Activated naive CD8-positive, alpha-beta T cell treated with anti-CD3 and anti-CD28 coated beads, Interleukin-2, amount 10 ng/mL, durations not matched to agents 7 days and 5 days (primary cell): Measurements from ENCODE around the gene CEP76. TPM values are rescaled to one million over a fixed set of nuclear protein-coding genes. Genes with fewer than 3 reads are reported as not detected.
A peak's percentile ranks its signal among the peaks of the same experiment; 100 is the strongest.

Experiments used
- ATAC-seq: fragments of 150-1000 bp; cut with Tn5 transposase; one replicate; pipeline ENCODE4 v1.10.0; 2021; ENCODE audit warnings: low read depth, moderate library complexity
- POLR2A ChIA-PET: fragments of 350-600 bp; sonication (Branson Sonifier 250); formaldehyde crosslinking; loops from one replicate; lab custom pipeline; 2021; ENCODE audit warnings: antibody characterized with exemption; lab: Charles Lee
- DNase-seq: peaks from one replicate; pipeline ENCODE4 v3.0.0; 2021
- H3K27ac Mint-ChIP-seq: one replicate; pipeline ENCODE4 v1.8.0; 2022; ENCODE audit warnings: mild to moderate bottlenecking, mixed read lengths
- H3K27me3 Mint-ChIP-seq: one replicate; pipeline ENCODE4 v1.8.0; 2022; ENCODE audit warnings: mild to moderate bottlenecking, moderate library complexity, mixed read lengths
- H3K36me3 Mint-ChIP-seq: one replicate; pipeline ENCODE4 v1.8.0; 2021; ENCODE audit warnings: mild to moderate bottlenecking, mixed read lengths
- H3K4me1 Mint-ChIP-seq: one replicate; pipeline ENCODE4 v1.8.0; 2021; ENCODE audit warnings: mixed read lengths
- H3K4me3 Mint-ChIP-seq: one replicate; pipeline ENCODE4 v1.8.0; 2022; ENCODE audit warnings: mild to moderate bottlenecking, moderate library complexity, mixed read lengths
- H3K9me3 Mint-ChIP-seq: one replicate; pipeline ENCODE4 v1.8.0; 2021; ENCODE audit warnings: mixed read lengths
- total RNA-seq, 2 experiments: library from RNA; stranded (reverse); gene quantifications; one replicate each; pipeline ENCODE4 v1.2.3, GENCODE V29; 2021

The CEP76 gene
- total RNA-seq, 2 experiments from 2014 or later = 12.4 to 14.4 TPM

- Mint-ChIP-seq H3K27ac (no peak overlapping the region), H3K27me3 (no peaks in the 10 kb centered on the region), H3K4me3 (no peak overlapping the region), H3K36me3 (no peaks in the 10 kb centered on the region), H3K9me3 (no peaks in the 10 kb centered on the region), H3K4me1 (no peaks in the 10 kb centered on the region)
- no peak for ATAC-seq
- DNase-seq = no peak
- POLR2A ChIA-PET = no interaction called here
Observed at GRCh38 chr18:12741351-12741750, 38.8 kb upstream of the CEP76 start.

- Mint-ChIP-seq H3K27me3 (peaks cover 3% of the 10 kb centered on the region), H3K27ac (no peak overlapping the region), H3K36me3 (no peaks in the 10 kb centered on the region), H3K9me3 (no peaks in the 10 kb centered on the region), H3K4me3 (no peak overlapping the region), H3K4me1 (no peaks in the 10 kb centered on the region)
- DNase-seq (no peak), ATAC-seq (no peak)
- POLR2A ChIA-PET = no interaction called here
Observed at GRCh38 chr18:12737243-12737902, 34.9 kb upstream of the CEP76 start.

- DNase-seq = peak; percentile 41
- Mint-ChIP-seq H3K9me3 (no peaks in the 10 kb centered on the region), H3K27ac (no peak overlapping the region), H3K4me1 (peaks cover 2% of the 10 kb centered on the region), H3K36me3 (peaks cover 8% of the 10 kb centered on the region), H3K27me3 (no peaks in the 10 kb centered on the region), H3K4me3 (no peak overlapping the region)
- peak; percentile 47 for ATAC-seq
- POLR2A ChIA-PET = interaction anchor here (1.6 kb wide), 1 partner anchor 208 kb away, joined by 7 read pairs; no protein-coding TSS in a partner anchor
Observed at GRCh38 chr18:12726774-12727550, 24.4 kb upstream of the CEP76 start.

DNA sequence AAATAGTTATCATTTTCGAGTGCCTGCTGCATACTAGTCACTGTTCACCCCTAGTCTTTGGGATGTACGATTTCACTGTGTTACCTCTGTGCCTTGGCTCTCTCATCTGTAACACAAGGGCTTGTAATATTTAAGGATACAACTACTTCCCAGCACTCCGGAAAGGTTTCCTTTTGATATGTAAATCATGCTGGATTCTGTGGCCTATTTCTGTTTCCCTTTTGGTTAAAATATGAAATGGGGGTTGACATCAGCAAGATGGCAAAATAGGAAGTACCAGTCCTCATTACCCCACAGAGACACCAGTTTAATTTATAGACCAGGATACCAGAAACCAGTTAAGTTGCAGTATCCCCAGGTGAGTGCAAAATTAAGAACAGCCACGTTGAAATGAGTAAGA is 23.8 kb upstream of the CEP76 start:
- Mint-ChIP-seq H3K9me3 (no peaks in the 10 kb centered on the region), H3K27me3 (no peaks in the 10 kb centered on the region), H3K36me3 (peaks cover 11% of the 10 kb centered on the region), H3K4me1 (peaks cover 5% of the 10 kb centered on the region), H3K4me3 (no peak overlapping the region), H3K27ac (no peak overlapping the region)
- POLR2A ChIA-PET = interaction anchor here (1.6 kb wide), 1 partner anchor 208 kb away, joined by 7 read pairs; no protein-coding TSS in a partner anchor
- DNase-seq (no peak), ATAC-seq (no peak)

- Mint-ChIP-seq H3K27me3 (no peaks in the 10 kb centered on the region), H3K4me3 (no peak overlapping the region), H3K36me3 (peaks cover 13% of the 10 kb centered on the region), H3K9me3 (no peaks in the 10 kb centered on the region), H3K27ac (no peak overlapping the region), H3K4me1 (peaks cover 8% of the 10 kb centered on the region)
- DNase-seq (no peak), ATAC-seq (no peak)
- POLR2A ChIA-PET = no interaction called here
Observed at GRCh38 chr18:12722731-12723130, 20.2 kb upstream of the CEP76 start.

DNA sequence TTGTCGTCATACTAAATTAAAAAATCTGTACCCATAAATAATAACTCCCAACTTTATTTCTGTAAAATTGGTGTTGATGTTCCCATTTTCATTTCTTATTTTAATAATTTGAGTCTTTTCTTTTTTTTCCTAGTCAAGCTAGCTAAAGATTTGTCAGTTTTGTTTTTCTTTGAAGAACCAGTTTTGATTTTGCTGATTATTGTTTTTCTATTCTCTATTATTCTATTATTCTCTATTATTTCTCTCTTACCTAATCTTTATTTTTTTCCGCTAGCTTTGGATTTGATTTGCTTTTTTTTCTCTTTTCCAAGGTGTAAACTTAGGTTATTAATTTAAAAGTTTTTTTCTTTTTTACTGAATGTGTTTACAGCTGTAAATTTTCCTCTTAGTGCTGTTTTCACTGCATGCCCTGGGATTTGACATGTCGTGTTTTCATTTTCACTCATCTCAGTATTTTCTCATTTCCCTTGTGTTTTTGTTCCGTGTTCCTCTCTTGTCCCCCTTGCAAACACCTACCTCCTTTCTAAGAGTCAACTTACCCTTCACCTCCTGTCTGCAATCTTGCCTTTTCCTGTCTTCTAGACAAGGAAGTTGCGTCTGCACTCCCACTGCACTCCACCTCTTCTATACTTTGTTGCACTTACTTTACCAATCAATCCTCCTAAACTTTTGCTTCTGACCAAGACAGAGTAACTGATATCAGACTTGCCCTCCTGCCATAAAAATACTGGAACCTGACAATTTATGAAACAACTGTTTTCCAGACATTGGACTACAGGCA is 19.2 kb upstream of the CEP76 start:
- H3K4me1 Mint-ChIP-seq = peaks cover 10% of the 10 kb centered on the region
- POLR2A ChIA-PET = no interaction called here
- no peak overlapping the region for H3K4me3 Mint-ChIP-seq
- peak overlapping the region; percentile 49 for H3K27ac Mint-ChIP-seq
- ATAC-seq (no peak), DNase-seq (no peak)
- peaks cover 18% of the 10 kb centered on the region for H3K36me3 Mint-ChIP-seq
- no peaks in the 10 kb centered on the region for H3K27me3 Mint-ChIP-seq
- no peaks in the 10 kb centered on the region for H3K9me3 Mint-ChIP-seq

DNA sequence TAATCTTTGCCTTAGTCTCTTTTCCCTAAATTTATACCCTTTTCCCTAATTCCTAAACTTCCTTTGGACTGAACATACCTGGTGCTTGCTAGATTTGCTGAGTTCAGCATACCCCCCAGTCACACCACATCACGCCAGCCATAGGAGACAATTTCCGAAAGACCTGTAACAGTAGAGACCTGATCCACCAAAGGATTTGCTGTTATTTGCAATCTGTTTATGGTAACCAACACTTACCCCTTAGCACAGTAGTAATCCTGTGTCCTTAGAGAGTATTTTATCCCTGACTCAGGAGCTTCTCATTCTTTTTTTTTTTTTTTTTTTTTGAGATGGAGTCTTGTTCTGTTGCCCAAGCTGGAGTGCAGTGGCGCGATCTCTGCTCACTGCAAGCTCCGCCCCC is 8.9 kb upstream of the CEP76 start:
- ATAC-seq (no peak), DNase-seq (no peak)
- peaks cover 23% of the 10 kb centered on the region for H3K36me3 Mint-ChIP-seq
- H3K9me3 Mint-ChIP-seq = no peaks in the 10 kb centered on the region
- H3K4me3 Mint-ChIP-seq = no peak overlapping the region
- POLR2A ChIA-PET = interaction anchor here (1.1 kb wide), 1 partner anchor 9 kb away, joined by 3 read pairs; the partner anchor contains the start of genes CEP76 and PSMG2
- H3K27me3 Mint-ChIP-seq = no peaks in the 10 kb centered on the region
- H3K27ac Mint-ChIP-seq = no peak overlapping the region
- peaks cover 7% of the 10 kb centered on the region for H3K4me1 Mint-ChIP-seq

- POLR2A ChIA-PET = interaction anchor here (0.6 to 3.3 kb wide), 4 partner anchors 11 to 338 kb away, joined by 3 to 18 read pairs (median 11); partner anchors contain the start of genes AFG3L2 and PTPN2
- peaks cover 38% of the 10 kb centered on the region for H3K4me1 Mint-ChIP-seq
- peaks cover 19% of the 10 kb centered on the region for H3K36me3 Mint-ChIP-seq
- no peaks in the 10 kb centered on the region for H3K27me3 Mint-ChIP-seq
- H3K4me3 Mint-ChIP-seq = peak overlapping the region; percentile 87
- H3K27ac Mint-ChIP-seq = peak overlapping the region; percentile 95
- ATAC-seq (no peak), DNase-seq (no peak)
- H3K9me3 Mint-ChIP-seq = no peaks in the 10 kb centered on the region
Observed at GRCh38 chr18:12703664-12704063, 1.1 kb upstream of the CEP76 start.

- DNase-seq = no peak
- Mint-ChIP-seq H3K9me3 (no peaks in the 10 kb centered on the region), H3K4me1 (peaks cover 38% of the 10 kb centered on the region), H3K36me3 (peaks cover 22% of the 10 kb centered on the region), H3K27ac (peak overlapping the region; percentile 95), H3K27me3 (no peaks in the 10 kb centered on the region), H3K4me3 (peak overlapping the region; percentile 87)
- POLR2A ChIA-PET = interaction anchor here (1.0 to 3.3 kb wide), 9 partner anchors 8 to 328 kb away, joined by 3 to 18 read pairs (median 3); partner anchors contain the start of genes AFG3L2 and PTPN2
- ATAC-seq = peak; percentile 59
Observed at GRCh38 chr18:12703096-12703567, 609 bp upstream of the CEP76 start.

- Mint-ChIP-seq H3K4me1 (peaks cover 37% of the 10 kb centered on the region), H3K27me3 (no peaks in the 10 kb centered on the region), H3K27ac (peak overlapping the region; percentile 95), H3K36me3 (peaks cover 14% of the 10 kb centered on the region), H3K9me3 (no peaks in the 10 kb centered on the region), H3K4me3 (peak overlapping the region; percentile 87)
- POLR2A ChIA-PET = interaction anchor here (0.6 to 3.3 kb wide), 3 partner anchors 182 to 290 kb away, joined by 3 to 16 read pairs (median 7); partner anchors contain the start of genes CEP192 and PTPN2
- DNase-seq = no peak
- ATAC-seq = no peak
Observed at GRCh38 chr18:12701161-12701560, 1.4 kb downstream of the CEP76 start.

DNA sequence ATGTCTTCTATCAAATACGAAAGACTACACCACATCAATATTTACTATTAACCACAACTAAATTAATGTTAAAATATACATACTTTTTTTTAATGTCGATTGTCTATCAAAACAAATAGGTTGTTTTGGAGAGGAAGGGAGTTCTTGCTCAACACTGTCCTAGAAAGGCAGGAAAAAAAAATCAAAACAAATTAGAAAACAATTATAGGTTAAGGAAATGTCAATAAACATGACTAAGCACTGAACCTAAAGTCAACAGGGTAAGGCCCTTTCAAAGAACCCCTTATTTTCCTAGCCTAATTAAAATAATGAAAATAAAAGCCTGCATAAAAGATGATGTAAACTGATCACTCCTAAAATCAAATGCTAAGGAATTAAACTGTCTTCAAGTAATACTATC is 2.8 kb downstream of the CEP76 start:
- Mint-ChIP-seq H3K4me3 (no peak overlapping the region), H3K9me3 (no peaks in the 10 kb centered on the region), H3K36me3 (peaks cover 16% of the 10 kb centered on the region), H3K27ac (no peak overlapping the region), H3K4me1 (peaks cover 29% of the 10 kb centered on the region), H3K27me3 (no peaks in the 10 kb centered on the region)
- ATAC-seq (no peak), DNase-seq (no peak)
- POLR2A ChIA-PET = no interaction called here

DNA sequence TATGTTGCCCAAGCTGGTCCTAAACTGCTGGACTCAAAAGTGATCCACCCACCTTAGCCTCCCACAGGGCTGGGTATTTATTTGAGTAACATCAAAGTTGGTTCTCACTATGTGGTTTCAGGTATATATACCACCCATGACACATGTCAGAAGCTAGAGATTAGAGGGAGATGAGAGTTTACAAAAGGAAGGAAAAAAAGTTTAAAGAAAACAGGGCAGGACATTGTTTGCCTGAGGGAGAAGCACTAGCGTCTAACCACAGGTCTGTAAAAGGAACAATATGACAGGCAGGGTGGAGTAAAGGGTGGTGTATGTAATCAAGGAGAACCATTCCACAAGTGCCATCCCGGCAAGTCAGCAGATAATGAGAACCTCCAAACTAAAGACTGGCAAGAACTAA is 8.5 kb downstream of the CEP76 start:
- Mint-ChIP-seq H3K27ac (no peak overlapping the region), H3K4me1 (peaks cover 15% of the 10 kb centered on the region), H3K9me3 (no peaks in the 10 kb centered on the region), H3K27me3 (no peaks in the 10 kb centered on the region), H3K36me3 (peaks cover 20% of the 10 kb centered on the region), H3K4me3 (no peak overlapping the region)
- no peak for DNase-seq
- POLR2A ChIA-PET = interaction anchor here (1.6 kb wide), 1 partner anchor 8 kb away, joined by 4 read pairs; the partner anchor contains the start of gene CEP76
- ATAC-seq = no peak

GRCh38 chr18:12692206-12692605 is 10.3 kb downstream of the CEP76 start:
- Mint-ChIP-seq H3K9me3 (no peaks in the 10 kb centered on the region), H3K27ac (peak overlapping the region; percentile 59), H3K27me3 (no peaks in the 10 kb centered on the region), H3K36me3 (peaks cover 15% of the 10 kb centered on the region), H3K4me3 (no peak overlapping the region), H3K4me1 (peaks cover 14% of the 10 kb centered on the region)
- POLR2A ChIA-PET = interaction anchor here (0.7 to 1.5 kb wide), 3 partner anchors 10 to 374 kb away, joined by 3 to 5 read pairs (median 3); partner anchors contain the start of genes CEP76 and PSMG2
- DNase-seq (no peak), ATAC-seq (no peak)
